SK-N-MC (cell line): ENCODE results near the gene NOMO2.
"Not testable (repeated sequence)": the region's sequence is repeated elsewhere in the genome, so short reads cannot be mapped to it uniquely, and the experiment has no call there.

ENCODE experiments used
- EZH2 ChIP-seq: fragments of 200-600 bp; sonication (generic); IDR thresholded peaks from one replicate; pipeline ENCODE4 v1.6.1; 2017; ENCODE audit warnings: antibody characterized with exemption
- POLR2AphosphoS5 ChIP-seq: IDR thresholded peaks from 2 replicates; pipeline ENCODE4 v1.6.1; 2012; ENCODE audit warnings: mild to moderate bottlenecking, low read depth, low read length, borderline replicate concordance

GRCh38 chr16:18591441-18591840 is 29.5 kb upstream of the NOMO2 start:
- TF ChIP-seq POLR2AphosphoS5, EZH2: not testable (repeated sequence)
